ENCODE measurements around the gene GPC6.
"Not testable (repeated sequence)": the region's sequence is repeated elsewhere in the genome, so short reads cannot be mapped to it uniquely, and the experiment has no call there.

GPC6 gene

GRCh38 chr13:93430381-93430780 lies 203.8 kb downstream of the GPC6 start:
- no peak for DNase-seq (ENCODE audit: low spot score)

DNA sequence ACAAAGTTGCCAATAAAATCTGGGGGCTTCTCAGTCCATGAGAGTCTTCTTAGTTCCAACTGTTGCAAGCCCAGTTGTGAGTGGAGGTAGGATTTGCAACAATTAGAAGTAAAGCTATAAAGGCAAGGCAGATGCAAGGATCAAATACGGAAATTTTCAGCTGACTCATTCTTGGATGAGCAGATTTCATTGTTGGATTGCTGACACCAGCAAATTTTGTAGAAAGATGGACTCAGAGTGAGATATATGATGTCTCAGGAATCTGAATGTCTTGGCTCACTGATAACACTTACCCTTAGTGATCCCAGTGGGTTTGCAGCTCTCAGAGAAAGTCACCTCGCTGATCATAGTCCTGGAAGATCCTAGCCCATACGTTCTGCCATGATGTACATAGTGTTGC lies 209.0 kb downstream of the GPC6 start:
- no peak for DNase-seq (ENCODE audit: low spot score)

GRCh38 chr13:93437081-93437480 lies 210.5 kb downstream of the GPC6 start:
- no peak for DNase-seq (ENCODE audit: low spot score)

DNA sequence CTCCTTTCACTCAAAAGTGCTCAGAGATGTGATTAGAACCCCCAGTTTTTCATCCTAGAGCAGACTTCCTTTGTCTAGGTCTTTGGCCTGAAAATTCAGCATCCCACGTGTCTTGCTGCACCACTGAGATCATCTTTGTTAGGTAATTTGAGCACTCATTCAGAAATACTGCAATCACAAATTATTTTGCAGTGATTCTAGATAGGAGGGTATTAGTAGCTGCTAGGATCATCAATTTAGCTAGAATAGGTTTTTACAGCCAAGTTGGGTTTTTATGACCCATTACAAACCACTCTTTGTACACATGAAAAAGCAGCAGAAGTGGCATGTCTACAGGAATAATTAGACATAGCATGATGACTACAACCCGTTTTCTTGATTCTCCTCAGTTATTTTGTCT lies 219.6 kb downstream of the GPC6 start:
- no peak for DNase-seq (ENCODE audit: low spot score)

DNA sequence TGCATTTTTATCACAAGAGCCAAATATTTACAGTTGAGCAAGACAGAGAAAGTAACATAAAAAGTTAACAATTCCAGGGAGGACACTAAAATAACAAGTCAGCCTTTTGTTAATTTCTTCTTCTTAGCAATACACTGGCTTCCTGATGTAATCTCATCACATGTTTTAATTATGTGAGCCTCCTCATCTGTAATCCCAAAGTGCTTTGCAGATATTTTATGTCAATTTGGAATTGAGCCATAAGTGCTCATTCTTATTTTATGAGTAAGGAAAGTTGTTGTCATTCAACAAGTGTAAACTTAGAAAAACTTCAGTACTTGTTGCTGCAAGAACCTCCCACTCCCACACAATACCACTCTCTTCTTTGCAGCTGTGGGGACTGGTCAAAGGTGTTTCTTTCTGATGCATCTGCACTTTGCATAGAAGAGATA lies 223.6 kb downstream of the GPC6 start:
- no peak for DNase-seq (ENCODE audit: low spot score)

DNA sequence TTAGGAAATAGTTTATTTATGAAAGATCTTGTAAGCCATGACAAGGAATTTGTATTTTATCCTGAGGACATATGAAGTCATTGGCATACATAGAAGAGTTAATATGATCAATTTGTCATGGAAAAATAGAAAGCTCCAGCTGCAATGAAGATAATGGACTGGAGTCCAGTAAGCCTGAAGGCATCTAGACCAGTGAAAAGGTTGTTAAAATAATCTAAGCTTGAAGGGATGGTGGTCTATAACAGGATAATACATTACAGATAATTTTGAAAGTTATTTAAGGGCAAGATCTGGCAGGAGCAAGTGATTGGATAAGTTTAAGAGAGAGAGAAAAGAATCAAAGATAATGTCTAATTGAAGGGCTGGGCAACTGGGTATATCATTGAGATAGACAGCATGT lies 224.2 kb downstream of the GPC6 start:
- DNase-seq (ENCODE audit: low spot score) = no peak

DNA sequence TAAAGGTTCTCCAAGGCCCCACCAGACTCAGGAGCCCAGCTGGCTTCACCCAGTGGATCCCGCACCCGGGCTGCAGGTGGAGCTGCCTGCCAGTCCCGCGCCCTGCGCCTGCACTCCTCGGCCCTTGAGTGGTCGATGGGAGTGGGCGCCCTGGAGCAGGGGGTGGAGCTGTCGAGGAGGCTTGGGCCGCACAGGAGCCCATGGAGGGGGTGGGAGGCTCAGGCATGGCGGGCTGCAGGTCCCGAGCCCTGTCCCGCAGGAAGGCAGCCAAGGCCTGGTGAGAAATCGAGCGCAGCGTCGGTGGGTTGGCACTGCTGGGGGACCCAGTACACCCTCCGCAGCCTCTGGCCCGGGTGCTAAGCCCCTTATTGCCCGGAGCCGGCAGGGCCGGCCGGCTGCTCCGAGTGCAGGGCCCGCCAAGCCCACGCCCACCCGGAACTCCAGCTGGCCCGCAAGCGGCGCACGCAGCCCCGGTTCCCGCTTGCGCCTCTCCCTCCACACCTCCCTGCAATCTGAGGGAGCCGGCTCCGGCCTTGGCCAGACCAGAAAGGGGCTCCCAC lies 228.1 kb downstream of the GPC6 start:
- DNase-seq (ENCODE audit: low spot score) = not testable (repeated sequence)

- no peak for DNase-seq (ENCODE audit: low spot score)
These were observed 229.3 kb downstream of the GPC6 start for GRCh38 chr13:93455861-93456260.

DNA sequence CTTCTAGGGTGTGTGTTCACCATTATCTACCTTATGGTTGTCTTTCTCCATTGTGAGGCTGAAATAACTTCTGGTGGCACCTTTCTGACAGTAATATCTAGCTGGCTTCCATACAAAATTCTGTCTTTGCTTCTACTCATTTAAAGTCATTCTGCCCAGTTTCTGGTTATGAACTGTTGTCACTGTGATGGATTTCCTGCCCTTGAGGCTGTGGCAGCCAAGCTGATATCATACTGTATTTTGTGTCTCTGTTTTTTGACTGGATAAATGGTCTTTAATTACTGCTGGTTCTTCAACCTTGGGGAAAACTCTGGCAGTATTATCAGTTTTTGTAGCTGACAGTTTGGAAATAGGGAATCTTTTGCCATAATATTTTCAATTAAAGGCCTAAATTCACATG lies 233.4 kb downstream of the GPC6 start:
- no peak for DNase-seq (ENCODE audit: low spot score)

- no peak for DNase-seq (ENCODE audit: low spot score)
These were observed 235.5 kb downstream of the GPC6 start for GRCh38 chr13:93462151-93462550.

- no peak for DNase-seq (ENCODE audit: low spot score)
These were observed 240.0 kb downstream of the GPC6 start for GRCh38 chr13:93466502-93467036.

DNA sequence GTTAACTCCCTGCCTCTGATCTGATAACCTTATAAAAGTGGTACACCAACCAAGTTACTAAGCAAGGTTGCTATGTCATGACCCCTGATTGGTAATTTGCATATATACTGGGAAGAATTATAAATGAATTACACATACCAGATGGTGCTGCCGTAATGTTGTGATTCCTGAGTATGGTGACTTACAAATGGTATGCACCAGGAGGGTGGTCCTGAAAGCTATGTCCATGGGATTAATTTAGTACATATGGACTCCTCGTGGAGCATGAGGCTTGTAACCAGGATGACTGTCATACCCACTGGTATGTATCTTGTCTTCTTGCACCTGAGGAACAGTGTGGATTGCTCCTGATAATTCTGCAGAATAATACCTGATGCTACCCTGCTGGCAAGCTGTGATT lies 240.6 kb downstream of the GPC6 start:
- no peak for DNase-seq (ENCODE audit: low spot score)

DNA sequence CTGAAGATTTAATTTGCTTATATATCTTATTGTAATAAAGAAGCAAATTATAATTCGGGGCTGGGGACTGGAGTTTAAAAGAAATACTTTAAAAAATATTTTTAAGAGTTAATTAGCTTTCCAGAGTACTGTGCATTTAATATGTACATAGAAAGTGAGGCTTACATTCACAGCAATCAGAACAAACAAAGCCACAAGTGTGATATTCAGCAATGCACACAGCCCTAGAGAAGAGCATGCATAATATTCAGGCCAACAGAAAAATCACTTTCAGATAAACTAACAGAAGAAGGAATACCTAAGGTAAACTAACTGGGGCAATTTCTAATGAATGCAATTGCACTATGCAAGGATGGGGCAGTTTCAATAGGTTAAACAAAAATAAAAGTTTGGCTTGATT lies 241.8 kb downstream of the GPC6 start:
- DNase-seq (ENCODE audit: low spot score) = no peak

- no peak for DNase-seq (ENCODE audit: low spot score)
These were observed 245.7 kb downstream of the GPC6 start for GRCh38 chr13:93472296-93472695.

- DNase-seq (ENCODE audit: low spot score) = no peak
These were observed 246.2 kb downstream of the GPC6 start for GRCh38 chr13:93472814-93473296.

DNA sequence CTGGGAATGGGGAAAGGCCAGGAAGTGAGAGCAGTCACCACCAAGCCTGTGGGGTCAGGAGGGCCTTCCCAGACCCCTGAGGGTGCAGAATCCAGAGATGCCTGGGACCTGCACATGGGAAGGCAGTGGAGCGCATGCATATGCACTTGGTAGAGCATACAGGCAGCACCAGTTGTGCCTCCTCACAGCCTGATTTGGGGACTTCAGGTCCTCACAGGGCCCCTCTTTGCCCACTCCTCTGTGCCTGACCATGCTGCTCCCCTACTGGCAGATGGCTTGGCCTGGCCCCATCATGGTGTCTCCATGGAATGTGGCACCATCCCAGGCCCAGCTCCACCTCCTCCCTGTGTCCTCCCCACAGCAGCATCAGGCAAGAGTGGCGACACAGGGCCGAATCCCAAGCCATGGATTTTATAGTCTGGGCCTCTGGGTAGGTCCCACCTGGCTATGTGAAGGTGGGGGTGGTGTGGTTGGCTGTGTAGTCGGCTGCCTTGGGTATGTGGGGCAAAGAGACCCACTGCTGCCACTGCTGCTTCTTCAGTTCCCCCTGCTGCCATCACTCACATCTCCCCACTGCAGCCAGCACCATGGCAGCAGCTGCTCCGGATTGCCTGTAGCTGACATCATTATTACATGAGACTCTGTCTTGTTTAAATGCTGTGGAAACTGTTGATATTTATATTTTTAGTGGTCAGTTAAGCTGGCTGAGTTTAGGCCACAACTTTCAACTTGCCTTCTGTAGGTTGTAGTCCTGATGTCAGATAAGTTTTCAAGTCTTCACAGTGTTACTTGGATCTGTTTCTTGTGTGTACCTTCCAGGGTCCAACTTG lies 247.0 kb downstream of the GPC6 start:
- no peak for DNase-seq (ENCODE audit: low spot score)

- DNase-seq (ENCODE audit: low spot score) = no peak
These were observed 249.6 kb downstream of the GPC6 start for GRCh38 chr13:93476175-93476574.

DNA sequence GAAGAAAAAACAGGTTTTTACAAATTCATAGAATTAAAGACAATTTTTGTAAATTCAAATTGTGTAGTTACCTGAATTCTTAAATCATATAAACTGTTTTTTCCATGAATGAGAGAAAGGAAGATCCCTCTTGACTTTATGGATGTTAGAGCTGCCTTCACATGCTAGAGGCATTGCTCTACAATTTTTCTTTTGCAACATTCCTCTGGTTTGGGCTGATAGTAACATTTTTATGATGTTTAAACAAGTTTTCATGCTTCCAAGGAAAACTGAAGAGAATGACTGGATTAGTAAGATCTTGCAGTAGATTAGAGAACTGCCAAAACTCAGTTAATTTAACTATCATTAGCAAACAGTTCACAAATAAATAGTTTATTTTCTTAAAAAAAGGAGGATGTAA lies 250.6 kb downstream of the GPC6 start:
- DNase-seq (ENCODE audit: low spot score) = no peak

DNA sequence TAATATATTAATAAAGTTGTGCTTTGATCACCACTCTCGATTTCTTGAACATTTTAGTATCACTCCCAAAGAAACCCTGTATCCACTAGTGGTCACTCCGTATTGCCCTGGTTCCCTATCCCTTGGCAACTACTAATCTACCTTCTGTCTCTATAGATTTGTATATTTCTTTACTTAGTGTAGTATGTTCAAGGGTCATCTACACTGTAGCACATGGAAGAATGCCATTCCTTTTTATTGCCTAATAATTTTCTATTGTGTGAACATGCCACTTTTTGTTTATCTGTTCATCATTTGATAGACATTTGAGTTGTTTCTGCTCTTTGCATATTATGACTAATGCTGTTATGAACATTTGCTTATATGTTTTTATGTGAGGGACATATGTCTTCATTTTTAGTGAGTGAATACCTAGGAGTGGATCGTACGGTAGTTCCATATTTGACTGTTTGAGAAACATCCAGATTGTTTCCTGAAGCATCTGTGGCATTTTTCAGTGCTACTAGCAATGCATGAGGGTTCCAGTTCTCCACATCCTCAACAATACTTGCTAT lies 254.0 kb downstream of the GPC6 start:
- DNase-seq (ENCODE audit: low spot score) = no peak

- DNase-seq (ENCODE audit: low spot score) = not testable (repeated sequence)
These were observed 269.5 kb downstream of the GPC6 start for GRCh38 chr13:93496117-93496516.

DNA sequence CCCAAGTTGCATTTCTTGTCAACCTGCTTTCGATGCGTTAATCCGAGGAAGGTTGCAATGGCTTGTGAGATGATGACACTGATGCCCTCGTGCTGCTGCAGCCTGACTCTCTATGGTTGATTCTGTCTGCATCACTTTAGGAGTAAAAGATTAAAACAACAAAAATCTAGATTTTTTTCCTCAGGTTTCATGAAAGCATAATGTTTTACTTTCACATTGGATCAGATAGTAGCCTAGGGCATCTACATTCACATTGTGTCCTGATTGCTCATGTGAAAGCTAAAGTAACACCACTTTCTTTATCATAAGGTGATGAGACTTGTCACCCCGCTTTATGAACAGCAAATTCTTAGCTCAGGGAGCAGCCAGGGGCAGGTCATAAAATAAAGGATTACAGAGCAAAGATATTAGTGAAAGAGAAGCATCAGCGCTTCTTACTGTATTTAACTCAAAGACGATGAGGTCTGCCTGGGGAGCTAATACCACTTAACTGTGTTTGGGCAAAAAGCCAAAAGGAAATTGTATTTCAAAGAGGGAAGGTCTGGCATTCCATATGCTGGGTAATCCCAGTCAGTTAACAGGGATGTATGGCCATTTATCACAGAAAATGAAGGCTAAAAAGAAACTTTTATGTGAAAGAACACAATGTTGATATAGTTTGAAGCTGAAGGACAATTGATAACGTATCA lies 270.5 kb downstream of the GPC6 start:
- no peak for DNase-seq (ENCODE audit: low spot score)

DNA sequence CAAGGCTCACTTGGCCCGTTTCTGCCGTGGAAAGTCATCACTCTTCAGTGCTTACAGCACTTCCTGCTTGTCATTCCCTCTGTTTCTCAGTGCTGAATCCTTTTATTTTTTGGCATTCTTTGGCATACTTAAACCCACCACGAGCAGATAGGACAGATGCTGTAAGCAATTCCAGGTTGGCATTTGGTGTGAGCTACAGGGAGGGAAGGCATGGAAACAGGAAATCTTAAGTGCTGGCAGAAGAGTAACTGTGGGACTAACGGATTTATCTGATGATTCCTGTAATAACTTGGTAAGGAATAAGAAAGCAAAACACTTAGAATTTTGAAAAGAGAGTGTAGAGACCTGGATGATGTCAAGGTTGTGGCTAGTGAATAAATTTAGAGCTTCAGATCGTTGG lies 273.4 kb downstream of the GPC6 start:
- no peak for DNase-seq (ENCODE audit: low spot score)

- DNase-seq (ENCODE audit: low spot score) = no peak
These were observed 275.5 kb downstream of the GPC6 start for GRCh38 chr13:93502071-93502470.

Measured in activated CD4-positive, alpha-beta T cell treated with anti-CD3 and anti-CD28 coated beads, Interleukin-2, Interleukin-4, amounts not matched to agents 100 ng/mL and 50 ng/mL, durations not matched to agents 16 hours and 8 hours (primary cell).